Measurements from ENCODE around the gene AARS2.

DNA sequence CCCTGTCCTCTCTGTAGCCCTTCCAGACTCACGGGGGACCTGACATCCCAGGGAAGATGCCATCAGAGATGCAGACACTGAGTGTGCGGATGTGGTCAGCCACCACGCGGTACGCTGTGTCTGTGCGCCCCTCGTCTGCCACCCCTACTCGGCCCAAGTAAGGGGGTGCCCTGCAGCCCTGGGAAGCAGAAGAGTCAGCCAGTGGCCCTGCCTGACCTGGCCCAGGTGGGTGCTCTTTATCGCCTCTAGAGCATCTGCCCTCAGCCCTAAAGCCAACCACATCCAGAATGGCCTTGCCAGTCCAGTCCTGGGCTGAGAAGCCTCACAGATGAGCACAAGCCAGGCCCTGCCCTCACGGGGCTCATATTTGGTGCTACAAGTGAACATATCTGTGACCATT is 5.9 kb downstream of the AARS2 start:
- TF ChIP-seq CTCF (IDR thresholded peaks at IDR 0.05) (no peak), POLR2A (IDR thresholded peaks at IDR 0.05) (no peak)

Measured in adrenal gland (tissue), 5 donors.